ENCODE data around the gene KRT73.
"Not testable (repeated sequence)": the region's sequence is repeated elsewhere in the genome, so short reads cannot be mapped to it uniquely, and the experiment has no call there.

KRT73 gene

GRCh38 chr12:52600071-52600470 is 18.3 kb downstream of the KRT73 start:
- DNase-seq (ENCODE audit: low read depth): no peak

- DNase-seq (ENCODE audit: low read depth): no peak
Measured at GRCh38 chr12:52598966-52599365, 19.4 kb downstream of the KRT73 start.

- not testable (repeated sequence) for DNase-seq (ENCODE audit: low read depth)
Measured at GRCh38 chr12:52594237-52594636, 24.1 kb downstream of the KRT73 start.

- no peak for DNase-seq (ENCODE audit: low read depth)
Measured at GRCh38 chr12:52591521-52591920, 26.8 kb downstream of the KRT73 start.

GRCh38 chr12:52590021-52590420 is 28.3 kb downstream of the KRT73 start:
- DNase-seq (ENCODE audit: low read depth): no peak

GRCh38 chr12:52587563-52587962 is 30.8 kb downstream of the KRT73 start:
- DNase-seq (ENCODE audit: low read depth): no peak

- DNase-seq (ENCODE audit: low read depth): no peak
Measured at GRCh38 chr12:52585946-52586345, 32.4 kb downstream of the KRT73 start.

GRCh38 chr12:52585066-52585465 is 33.3 kb downstream of the KRT73 start:
- no peak for DNase-seq (ENCODE audit: low read depth)

GRCh38 chr12:52584156-52584682 is 34.1 kb downstream of the KRT73 start:
- no peak for DNase-seq (ENCODE audit: low read depth)

- DNase-seq (ENCODE audit: low read depth): peak; percentile 40
Measured at GRCh38 chr12:52582971-52583456, 35.3 kb downstream of the KRT73 start.

- DNase-seq (ENCODE audit: low read depth): no peak
Measured at GRCh38 chr12:52582486-52582885, 35.9 kb downstream of the KRT73 start.

- DNase-seq (ENCODE audit: low read depth): no peak
Measured at GRCh38 chr12:52581481-52581880, 36.9 kb downstream of the KRT73 start.

GRCh38 chr12:52581066-52581465 is 37.3 kb downstream of the KRT73 start:
- no peak for DNase-seq (ENCODE audit: low read depth)

- DNase-seq (ENCODE audit: low read depth): no peak
Measured at GRCh38 chr12:52580496-52580895, 37.9 kb downstream of the KRT73 start.

GRCh38 chr12:52579468-52580465 is 38.6 kb downstream of the KRT73 start:
- DNase-seq (ENCODE audit: low read depth): no peak

- DNase-seq (ENCODE audit: low read depth): no peak
Measured at GRCh38 chr12:52578469-52578868, 39.9 kb downstream of the KRT73 start.

GRCh38 chr12:52577316-52577715 is 41.0 kb downstream of the KRT73 start:
- DNase-seq (ENCODE audit: low read depth): no peak

GRCh38 chr12:52575948-52576347 is 42.4 kb downstream of the KRT73 start:
- DNase-seq (ENCODE audit: low read depth): no peak

- DNase-seq (ENCODE audit: low read depth): no peak
Measured at GRCh38 chr12:52575256-52575655, 43.1 kb downstream of the KRT73 start.

GRCh38 chr12:52573743-52574142 is 44.6 kb downstream of the KRT73 start, which contains the start of gene KRT74:
KRT74 (minus strand) TSS chr12:52573843; CDS start chr12:52573777, 66 bp downstream.
- no peak for DNase-seq (ENCODE audit: low read depth)

- DNase-seq (ENCODE audit: low read depth): no peak
Measured at GRCh38 chr12:52573306-52573705, 45.1 kb downstream of the KRT73 start.

GRCh38 chr12:52570511-52570910 is 47.8 kb downstream of the KRT73 start:
- no peak for DNase-seq (ENCODE audit: low read depth)

- no peak for DNase-seq (ENCODE audit: low read depth)
Measured at GRCh38 chr12:52568111-52568510, 50.2 kb downstream of the KRT73 start.
